Tibial artery (tissue), 4 donors: ENCODE data around the gene KIF23.

Experiments
- DNase-seq, 2 donors: peaks; one replicate each; pipeline ENCODE4 v3.0.0-alpha.2; 2019
- H3K27ac ChIP-seq, 2 donors: fragments of 200-600 bp; sonication (generic) in 1 of 2; 1 replicate in 1 of 2; 2 replicates in 1 of 2; pipeline ENCODE4 v1.5.1; 2018 to 2019; ENCODE audit warnings: mild to moderate bottlenecking in 1 of 2
- H3K27me3 ChIP-seq, 2 donors: fragments of 200-600 bp; sonication (generic) in 1 of 2; one replicate each; pipeline versions ENCODE4 v1.5.1 to v1.6.0; 2016 to 2019
- H3K36me3 ChIP-seq, 3 donors: fragments of 200-600 bp; sonication (generic) in 2 of 3; one replicate each; pipeline ENCODE4 v1.5.1; 2016 to 2019; ENCODE audit warnings: mild to moderate bottlenecking in 2 of 3
- H3K4me1 ChIP-seq, 4 donors: fragments of 200-600 bp; sonication (generic) in 2 of 4; 1 replicate in 3 of 4; 2 replicates in 1 of 4; pipeline ENCODE4 v1.5.1; 2016 to 2019
- H3K4me3 ChIP-seq, 2 donors: fragments of 200-600 bp; sonication (generic) in 1 of 2; 1 replicate in 1 of 2; 2 replicates in 1 of 2; pipeline ENCODE4 v1.5.1; 2018 to 2019; ENCODE audit warnings: mild to moderate bottlenecking in 2 of 2
- H3K9me3 ChIP-seq, 3 donors: fragments of 200-600 bp; sonication (generic) in 1 of 3; one replicate each; pipeline ENCODE4 v1.5.1; 2016 to 2019
- CTCF ChIP-seq, 2 experiments: fragments of 200-600 bp in 1 of 2; fragments of 450-650 bp in 1 of 2; IDR thresholded peaks; one replicate each; pipeline ENCODE4 v1.5.1; 2017 to 2019; ENCODE audit warnings: antibody characterized with exemption in 2 of 2, mild to moderate bottlenecking in 1 of 2, moderate library complexity in 1 of 2
- intact Hi-C: fragments of 100-400 bp; cut with DNase I; formaldehyde crosslinking; loops from one replicate; pipeline ENCODE4 v1.15.0; 2023; ENCODE audit warnings: low total_unique reads

KIF23 gene

GRCh38 chr15:69479081-69479480 is 64.9 kb downstream of the KIF23 start:
- Histone ChIP-seq H3K4me1 (peaks cover 0 to 8% (median 0%) of the 10 kb centered on the region in 4 donors), H3K27me3 (peaks cover 0 to 6% of the 10 kb centered on the region in 2 donors), H3K4me3 (no peak overlapping the region), H3K36me3 (no peaks in the 10 kb centered on the region), H3K9me3 (peaks cover 0 to 5% (median 0%) of the 10 kb centered on the region in 3 donors), H3K27ac (no peak overlapping the region)
- no peak for TF ChIP-seq CTCF (IDR thresholded peaks at IDR 0.05)
- DNase-seq, result no peak
- intact Hi-C loops, result loop anchor here (5.0 to 10.0 kb wide), 2 partner anchors 173 to 1006 kb away; no protein-coding TSS in a partner anchor

GRCh38 chr15:69479971-69480370 is 65.8 kb downstream of the KIF23 start:
- intact Hi-C loops, result loop anchor here (5.0 to 10.0 kb wide), 2 partner anchors 172 to 1005 kb away; no protein-coding TSS in a partner anchor
- TF ChIP-seq CTCF (IDR thresholded peaks at IDR 0.05), result no peak
- H3K9me3 ChIP-seq, result peaks cover 0 to 5% (median 0%) of the 10 kb centered on the region in 3 donors
- no peak for DNase-seq
- no peaks in the 10 kb centered on the region for H3K36me3 ChIP-seq
- peaks cover 0 to 6% of the 10 kb centered on the region in 2 donors for H3K27me3 ChIP-seq
- H3K4me3 ChIP-seq, result no peak overlapping the region
- no peak overlapping the region for H3K27ac ChIP-seq
- peaks cover 0 to 15% (median 1%) of the 10 kb centered on the region in 4 donors for H3K4me1 ChIP-seq

GRCh38 chr15:69480932-69481331 is 66.8 kb downstream of the KIF23 start:
- intact Hi-C loops, result no loop called here
- peaks cover 0 to 6% of the 10 kb centered on the region in 2 donors for H3K27me3 ChIP-seq
- H3K27ac ChIP-seq, result no peak overlapping the region
- no peak for TF ChIP-seq CTCF (IDR thresholded peaks at IDR 0.05)
- no peaks in the 10 kb centered on the region for H3K36me3 ChIP-seq
- H3K9me3 ChIP-seq, result peaks cover 0 to 5% (median 0%) of the 10 kb centered on the region in 3 donors
- H3K4me3 ChIP-seq, result no peak overlapping the region
- H3K4me1 ChIP-seq, result peaks cover 0 to 15% (median 1%) of the 10 kb centered on the region in 4 donors
- DNase-seq, result no peak

GRCh38 chr15:69482686-69483256 is 68.6 kb downstream of the KIF23 start:
- intact Hi-C loops, result no loop called here
- no peaks in the 10 kb centered on the region for H3K27me3 ChIP-seq
- H3K4me1 ChIP-seq, result peaks cover 0 to 15% (median 1%) of the 10 kb centered on the region in 4 donors
- peak in 1 of 2 donors; percentile 11 for DNase-seq
- H3K27ac ChIP-seq, result no peak overlapping the region
- TF ChIP-seq CTCF (IDR thresholded peaks at IDR 0.05), result no peak
- no peak overlapping the region for H3K4me3 ChIP-seq
- no peaks in the 10 kb centered on the region for H3K36me3 ChIP-seq
- H3K9me3 ChIP-seq, result peaks cover 0 to 5% (median 0%) of the 10 kb centered on the region in 3 donors

GRCh38 chr15:69484837-69485236 is 70.7 kb downstream of the KIF23 start:
- DNase-seq, result no peak

More at GRCh38 chr15:69484837-69485236, 70.7 kb downstream of the KIF23 start:
- Histone ChIP-seq H3K4me1 (peaks cover 0 to 12% (median 5%) of the 10 kb centered on the region in 4 donors), H3K4me3 (no peak overlapping the region), H3K27ac (no peak overlapping the region), H3K27me3 (no peaks in the 10 kb centered on the region), H3K36me3 (no peaks in the 10 kb centered on the region), H3K9me3 (peaks cover 0 to 2% (median 0%) of the 10 kb centered on the region in 3 donors)
- intact Hi-C loops, result no loop called here
- TF ChIP-seq CTCF (IDR thresholded peaks at IDR 0.05), result no peak
